OCI-LY1 (cell line): ENCODE data around the gene ELAVL4.

Experiments
- H2AFZ ChIP-seq: fragments of 200-600 bp; sonication (generic), shearing (Covaris generic); 2 replicates; pipeline ENCODE4 v1.6.0; 2014; ENCODE audit warnings: antibody characterized with exemption, mild to moderate bottlenecking, low read length
- H3F3A ChIP-seq: fragments of 200-600 bp; sonication (generic), shearing (Covaris generic); 2 replicates; pipeline ENCODE4 v1.6.0; 2014; ENCODE audit warnings: mild to moderate bottlenecking, antibody characterized with exemption, low read length, moderate library complexity; ENCODE audit not compliant: insufficient read depth
- H3K27ac ChIP-seq: fragments of 200-600 bp; sonication (generic); 2 replicates; pipeline ENCODE4 v1.5.1; 2014; ENCODE audit warnings: low read length, mixed run types, mild to moderate bottlenecking, low read depth; ENCODE audit not compliant: poor library complexity, severe bottlenecking
- H3K27me3 ChIP-seq: fragments of 200-600 bp; sonication (generic); 2 replicates; pipeline ENCODE4 v1.6.0; 2014; ENCODE audit warnings: antibody characterized with exemption, mild to moderate bottlenecking, low read length, moderate library complexity; ENCODE audit not compliant: insufficient read depth
- H3K36me3 ChIP-seq: fragments of 200-600 bp; sonication (generic); 2 replicates; pipeline ENCODE4 v1.6.1; 2014; ENCODE audit warnings: mild to moderate bottlenecking, antibody characterized with exemption, low read length, moderate library complexity, mixed read lengths; ENCODE audit not compliant: insufficient read depth
- H3K4me1 ChIP-seq: fragments of 200-600 bp; sonication (generic); 2 replicates; pipeline ENCODE4 v1.5.1; 2014; ENCODE audit warnings: mild to moderate bottlenecking, low read length, moderate library complexity; ENCODE audit not compliant: insufficient read depth, severe bottlenecking
- H3K4me2 ChIP-seq: fragments of 200-600 bp; sonication (generic), shearing (Covaris generic); 2 replicates; pipeline ENCODE4 v1.6.1; 2014; ENCODE audit warnings: low read length
- H3K4me3 ChIP-seq: fragments of 200-600 bp; sonication (generic); 2 replicates; pipeline ENCODE4 v1.5.1; 2014; ENCODE audit warnings: low read length, low read depth, mild to moderate bottlenecking, mixed read lengths; ENCODE audit not compliant: poor library complexity, severe bottlenecking
- H3K79me2 ChIP-seq: fragments of 200-600 bp; shearing (Covaris generic); 2 replicates; pipeline ENCODE4 v1.6.1; 2016; ENCODE audit warnings: mixed run types, low read length, mixed read lengths; ENCODE audit not compliant: insufficient read depth
- H3K9ac ChIP-seq: fragments of 200-600 bp; sonication (generic), shearing (Covaris generic); 2 replicates; pipeline ENCODE4 v1.6.1; 2014; ENCODE audit warnings: mild to moderate bottlenecking, low read length, mixed read lengths
- H3K9me2 ChIP-seq: fragments of 200-600 bp; sonication (generic), shearing (Covaris generic); 2 replicates; pipeline ENCODE4 v1.6.1; 2014; ENCODE audit warnings: low read depth, mild to moderate bottlenecking, low read length, mixed read lengths
- H3K9me3 ChIP-seq: fragments of 200-600 bp; shearing (Covaris generic); 2 replicates; pipeline ENCODE4 v1.6.1; 2014; ENCODE audit warnings: low read length, mixed read lengths
- H4K20me1 ChIP-seq: fragments of 200-600 bp; sonication (generic), shearing (Covaris generic); 2 replicates; pipeline ENCODE4 v1.6.0; 2016; ENCODE audit warnings: mild to moderate bottlenecking, low read length; ENCODE audit not compliant: insufficient read depth
- CTCF ChIP-seq: fragments of 200-600 bp; sonication (generic), shearing (Covaris generic); IDR thresholded peaks from 2 replicates; pipeline ENCODE4 v1.5.1; 2017; ENCODE audit warnings: mild to moderate bottlenecking, antibody characterized with exemption, low read length, moderate library complexity, mixed read lengths
- EZH2 ChIP-seq: fragments of 200-600 bp; sonication (generic), shearing (Covaris generic); IDR thresholded peaks from 2 replicates; pipeline ENCODE4 v1.8.0; 2017; ENCODE audit warnings: borderline replicate concordance, mixed run types, mild to moderate bottlenecking, antibody characterized with exemption, low read length, moderate library complexity, mixed read lengths

Gene ELAVL4

GRCh38 chr1:50214717-50215116, 106.0 kb downstream of the ELAVL4 start:
- Histone ChIP-seq H3K4me3 (no peak overlapping the region), H3K27ac (no peak overlapping the region), H3K9me2 (no peaks in the 10 kb centered on the region), H3K27me3 (no peaks in the 10 kb centered on the region), H3K9ac (no peak overlapping the region), H4K20me1 (no peaks in the 10 kb centered on the region), H3K4me2 (no peak overlapping the region), H3K79me2 (no peaks in the 10 kb centered on the region), H2AFZ (no peak overlapping the region), H3K36me3 (no peaks in the 10 kb centered on the region), H3K4me1 (no peaks in the 10 kb centered on the region), H3F3A (no peaks in the 10 kb centered on the region), H3K9me3 (no peaks in the 10 kb centered on the region)
- TF ChIP-seq EZH2: no peak
- TF ChIP-seq CTCF: no peak

GRCh38 chr1:50218344-50219120, 109.8 kb downstream of the ELAVL4 start:
- H3K9ac ChIP-seq: no peak overlapping the region
- no peaks in the 10 kb centered on the region for H3F3A ChIP-seq
- H3K27ac ChIP-seq: no peak overlapping the region
- no peaks in the 10 kb centered on the region for H4K20me1 ChIP-seq
- H3K9me3 ChIP-seq: no peaks in the 10 kb centered on the region
- no peak overlapping the region for H3K4me3 ChIP-seq
- TF ChIP-seq CTCF (peak; percentile 29; the same call in 1 of the 2 replicates), EZH2 (no peak)
- H3K36me3 ChIP-seq: no peaks in the 10 kb centered on the region
- H3K4me2 ChIP-seq: no peak overlapping the region
- H2AFZ ChIP-seq: no peak overlapping the region
- H3K27me3 ChIP-seq: no peaks in the 10 kb centered on the region
- no peaks in the 10 kb centered on the region for H3K9me2 ChIP-seq
- no peaks in the 10 kb centered on the region for H3K79me2 ChIP-seq
- H3K4me1 ChIP-seq: no peaks in the 10 kb centered on the region

- Histone ChIP-seq H3K27ac (no peak overlapping the region), H3K9me3 (0 out of 2 replicates have a peak, but pooled peaks cover 3% of the 10 kb centered on the region), H3F3A (no peaks in the 10 kb centered on the region), H3K4me3 (no peak overlapping the region), H3K4me2 (no peak overlapping the region), H4K20me1 (no peaks in the 10 kb centered on the region), H3K9ac (no peak overlapping the region), H3K27me3 (no peaks in the 10 kb centered on the region), H3K79me2 (no peaks in the 10 kb centered on the region), H3K9me2 (no peaks in the 10 kb centered on the region), H3K36me3 (no peaks in the 10 kb centered on the region), H3K4me1 (no peaks in the 10 kb centered on the region), H2AFZ (no peak overlapping the region)
- TF ChIP-seq EZH2 (no peak), CTCF (no peak)
Observed at GRCh38 chr1:50228871-50229384, 120.2 kb downstream of the ELAVL4 start.
